OCI-M1 (cell line): ENCODE measurements around the gene RNF212.
A peak's percentile ranks its signal among the peaks of the same experiment; 100 is the strongest.

Source experiments
- DNase-seq: peaks from one replicate; lab custom pipeline; 2025; lab: John Stamatoyannopoulos, UW

Gene RNF212

DNA sequence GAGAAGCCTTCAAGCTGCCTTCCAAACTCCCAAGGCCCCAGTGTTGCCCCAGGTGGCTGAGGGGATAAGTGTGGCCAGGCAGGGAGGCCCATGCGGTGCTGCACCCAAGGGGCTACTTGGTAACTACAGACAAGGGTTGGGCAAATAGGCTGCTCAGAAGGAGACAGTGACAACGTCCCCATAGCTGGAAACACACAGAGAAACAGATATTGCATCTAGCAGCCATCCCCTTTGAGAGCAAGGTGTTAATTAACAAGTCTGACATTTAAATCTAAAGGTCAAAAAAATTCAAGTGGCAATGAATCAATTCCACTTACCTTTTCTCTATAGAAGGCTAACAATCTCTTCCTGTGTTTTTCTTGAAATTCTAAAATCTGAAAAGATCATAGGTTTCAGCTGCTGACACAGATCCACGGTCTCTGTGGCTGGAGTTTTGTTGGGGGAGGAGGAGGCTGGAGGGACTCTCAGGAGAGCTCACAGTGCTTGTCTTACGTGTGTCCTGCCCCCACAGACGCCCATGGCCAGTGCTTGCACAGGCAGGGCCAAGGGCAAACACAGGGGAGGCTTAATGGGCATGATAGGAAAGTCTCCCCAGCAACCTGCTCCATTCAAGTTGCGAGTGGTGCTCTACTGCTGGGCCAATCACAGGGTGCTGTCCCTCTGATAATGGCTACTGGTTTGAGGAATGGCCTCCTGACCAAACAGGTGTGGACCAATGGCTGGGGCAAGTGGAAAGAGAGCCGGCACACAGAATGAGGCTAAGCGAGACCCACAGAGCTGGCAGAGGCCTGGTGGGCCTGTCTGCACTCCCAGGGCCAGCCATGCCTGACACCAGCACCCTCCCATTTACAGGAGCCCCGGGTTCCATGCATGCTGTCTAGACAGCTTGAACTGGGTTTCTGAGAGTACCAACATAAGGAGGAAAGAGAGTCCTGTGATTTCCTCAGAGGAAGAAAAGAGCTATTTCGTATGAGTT, 22.6 kb downstream of the RNF212 start:
- DNase-seq, result no peak

DNA sequence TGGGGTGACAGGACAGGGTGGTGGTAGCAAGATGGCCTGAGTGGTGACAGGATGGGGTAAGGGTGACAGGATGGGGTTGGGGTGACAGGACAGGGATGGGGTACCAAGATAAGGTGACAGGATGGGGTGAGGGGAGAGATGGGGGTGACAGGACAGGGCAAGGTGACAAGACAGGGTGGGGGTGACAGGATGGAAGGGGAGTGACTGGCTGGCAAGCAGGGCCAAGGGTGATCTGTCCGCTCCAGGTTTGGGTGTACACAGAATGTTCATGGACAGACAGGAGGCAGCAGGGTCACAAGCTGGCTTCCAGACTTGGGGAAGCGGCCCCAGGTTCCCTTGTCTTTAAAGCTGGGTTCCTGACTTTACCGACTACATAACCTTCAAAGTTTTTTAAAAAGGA, 23.3 kb downstream of the RNF212 start:
- no peak for DNase-seq

DNA sequence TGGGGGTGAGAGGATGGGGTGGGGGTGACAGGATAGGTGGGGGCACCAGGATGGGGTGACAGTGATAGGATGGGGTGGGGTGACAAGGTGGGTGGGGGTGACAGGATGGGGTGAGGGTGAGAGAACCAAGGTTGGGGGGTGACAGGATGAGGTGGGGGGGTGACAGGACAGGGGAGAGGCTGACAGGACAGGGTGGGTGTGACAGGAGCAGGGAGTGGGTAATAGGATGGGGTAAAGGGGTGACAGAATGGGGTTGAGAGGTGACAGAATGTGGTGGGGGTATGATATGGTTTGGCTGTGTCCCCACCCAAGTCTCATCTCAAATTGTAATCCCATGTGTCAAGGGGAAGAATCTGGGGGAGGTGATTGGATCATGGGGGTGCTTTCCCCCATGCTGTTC, 26.0 kb downstream of the RNF212 start:
- no peak for DNase-seq

DNA sequence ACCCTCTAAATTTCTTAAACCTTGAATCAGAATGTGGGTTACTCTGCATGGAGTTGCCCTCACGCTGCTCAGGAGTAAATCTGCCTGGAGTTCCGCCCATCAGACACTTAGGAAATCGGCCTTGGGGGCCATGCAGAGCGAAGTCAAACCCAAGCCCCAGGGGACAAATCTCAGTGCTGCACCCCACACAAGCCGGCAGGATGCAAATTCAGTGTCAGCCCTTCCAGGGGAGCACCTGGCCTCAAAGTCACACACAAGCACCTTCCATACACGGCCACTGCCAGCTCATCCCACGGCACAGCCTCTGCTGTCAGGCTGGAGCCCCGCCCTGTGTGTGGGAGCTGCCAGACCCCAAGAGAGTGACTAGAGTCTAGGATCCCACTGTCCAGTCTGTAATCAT, 27.4 kb downstream of the RNF212 start:
- DNase-seq, result no peak

DNA sequence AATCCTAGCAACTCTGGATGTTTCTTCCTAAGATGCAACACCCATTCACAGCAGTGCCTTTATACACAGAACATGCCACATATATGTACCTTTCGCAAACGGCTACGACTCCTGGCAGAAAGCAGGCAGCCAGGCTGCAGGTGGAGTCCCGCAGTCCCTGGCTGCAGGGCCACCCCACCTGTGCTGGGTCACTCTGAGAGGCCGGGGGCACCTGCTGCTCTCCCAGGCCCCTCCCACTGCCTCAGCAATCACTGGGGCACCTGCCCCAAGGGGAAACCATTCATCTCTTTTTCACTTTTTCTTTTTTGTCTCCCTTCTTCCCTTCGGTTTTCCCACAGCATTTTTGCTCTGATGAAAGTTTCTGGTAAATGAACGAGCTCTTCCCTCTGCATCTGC, 28.0 kb downstream of the RNF212 start:
- no peak for DNase-seq

DNA sequence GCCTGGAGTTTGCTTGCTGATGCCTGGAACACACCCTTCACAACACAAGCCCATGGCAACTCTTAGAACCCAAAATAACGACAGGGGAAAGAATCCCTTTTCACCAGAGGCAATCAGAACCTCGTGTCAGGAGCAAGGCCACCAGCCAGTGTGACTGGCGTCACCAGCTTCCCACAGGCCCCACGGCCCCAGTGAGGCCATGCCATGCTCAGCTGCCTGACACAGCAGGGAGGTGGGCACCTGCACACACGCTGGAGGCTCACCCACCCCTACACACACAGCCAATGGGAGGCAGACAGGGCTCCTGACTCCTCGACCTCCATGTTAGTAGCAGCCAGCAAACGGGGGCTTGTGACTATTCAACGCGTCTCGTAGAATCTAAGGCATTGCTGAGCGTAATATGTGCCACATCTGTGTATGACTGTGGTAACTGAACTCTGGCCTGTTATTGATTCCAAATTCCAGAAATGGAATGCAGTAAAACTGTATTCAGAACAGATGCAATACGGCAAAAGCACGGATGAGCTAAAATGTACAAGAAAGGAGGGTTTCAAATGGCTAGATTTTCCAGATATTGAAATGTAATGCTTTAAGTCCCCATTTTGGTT, 28.5 kb downstream of the RNF212 start:
- DNase-seq, result no peak

DNA sequence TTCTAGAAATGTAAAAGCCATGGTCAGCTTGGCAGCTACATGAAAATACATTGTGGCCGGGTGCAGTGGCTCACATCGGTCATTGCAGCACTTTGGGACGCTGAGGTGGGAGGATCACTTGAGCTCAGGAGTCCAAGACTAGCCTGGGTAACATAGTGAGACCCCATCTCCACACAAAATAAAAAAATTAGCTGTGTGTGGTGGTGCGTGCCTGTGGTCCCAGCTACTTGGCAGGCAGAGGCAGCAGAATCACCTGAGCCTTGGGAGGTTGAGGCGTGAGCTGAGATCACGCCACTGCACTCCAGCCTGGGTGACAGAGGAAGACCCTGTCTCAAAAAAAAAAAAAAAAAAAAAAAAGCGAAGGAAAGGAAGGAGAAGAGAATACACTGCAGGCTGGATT, 29.0 kb downstream of the RNF212 start:
- DNase-seq, result no peak

DNA sequence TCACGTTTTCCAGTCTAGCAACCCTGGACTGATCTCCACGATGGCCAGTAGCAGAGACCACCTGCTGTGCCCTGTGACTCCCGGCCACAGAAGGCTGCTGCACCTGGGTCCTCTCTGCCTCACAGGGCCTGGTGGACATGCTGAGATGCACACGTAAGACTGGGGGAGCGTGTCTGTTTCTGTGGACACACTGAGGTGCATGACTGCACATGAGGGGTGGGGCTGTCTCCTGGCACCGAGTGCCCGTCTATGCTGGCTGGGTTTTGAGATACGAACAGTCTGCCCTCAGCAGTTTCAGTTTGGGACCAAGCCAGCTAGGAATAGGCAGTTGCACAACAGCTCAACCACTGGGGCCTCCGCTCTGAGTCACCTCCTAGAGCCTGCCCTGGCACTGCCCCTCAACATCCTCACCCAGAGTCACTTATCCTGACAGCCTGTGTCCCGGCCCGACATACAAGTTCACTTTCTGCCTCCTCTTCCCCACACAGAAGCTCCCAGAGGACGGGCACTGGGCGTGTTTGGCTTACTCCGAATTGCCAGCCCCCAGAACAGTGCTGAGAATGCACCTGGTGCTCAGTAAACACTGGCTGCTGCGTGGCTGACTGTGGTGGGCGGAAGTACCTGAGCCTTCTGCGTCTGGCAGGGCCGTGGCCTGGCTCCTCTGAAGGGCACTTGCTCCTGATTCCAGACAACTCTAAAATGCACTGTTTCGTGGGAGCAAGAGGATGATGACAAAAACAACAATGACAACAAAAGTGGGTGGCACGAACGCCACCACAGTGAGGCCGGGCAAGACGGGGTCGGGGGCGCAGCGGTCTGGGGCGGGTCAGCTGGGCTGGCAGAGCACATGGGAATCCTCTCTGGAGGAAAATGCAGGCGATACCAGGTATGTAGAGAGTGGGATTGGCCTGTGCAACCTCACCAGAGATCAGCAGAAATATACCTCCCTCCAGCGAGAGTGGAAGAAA, 30.9 kb downstream of the RNF212 start:
- peak; percentile 16 for DNase-seq

DNA sequence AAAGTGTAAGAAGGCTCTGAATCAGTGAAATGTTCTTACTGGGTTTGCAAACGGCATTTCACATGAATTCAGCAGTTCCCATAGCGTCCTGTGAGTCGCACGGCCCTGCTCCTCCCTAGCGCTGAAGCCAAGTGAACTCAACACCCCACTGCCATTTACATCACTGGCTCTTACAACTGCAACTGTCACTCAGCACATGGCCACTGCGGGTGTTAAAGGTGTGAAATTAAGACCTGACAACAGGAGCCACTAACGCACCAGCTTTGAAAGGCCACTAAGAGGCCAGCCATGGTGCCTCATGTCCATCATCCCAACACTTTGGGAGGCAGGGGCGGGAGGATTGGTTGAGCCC, 31.7 kb downstream of the RNF212 start:
- no peak for DNase-seq

DNA sequence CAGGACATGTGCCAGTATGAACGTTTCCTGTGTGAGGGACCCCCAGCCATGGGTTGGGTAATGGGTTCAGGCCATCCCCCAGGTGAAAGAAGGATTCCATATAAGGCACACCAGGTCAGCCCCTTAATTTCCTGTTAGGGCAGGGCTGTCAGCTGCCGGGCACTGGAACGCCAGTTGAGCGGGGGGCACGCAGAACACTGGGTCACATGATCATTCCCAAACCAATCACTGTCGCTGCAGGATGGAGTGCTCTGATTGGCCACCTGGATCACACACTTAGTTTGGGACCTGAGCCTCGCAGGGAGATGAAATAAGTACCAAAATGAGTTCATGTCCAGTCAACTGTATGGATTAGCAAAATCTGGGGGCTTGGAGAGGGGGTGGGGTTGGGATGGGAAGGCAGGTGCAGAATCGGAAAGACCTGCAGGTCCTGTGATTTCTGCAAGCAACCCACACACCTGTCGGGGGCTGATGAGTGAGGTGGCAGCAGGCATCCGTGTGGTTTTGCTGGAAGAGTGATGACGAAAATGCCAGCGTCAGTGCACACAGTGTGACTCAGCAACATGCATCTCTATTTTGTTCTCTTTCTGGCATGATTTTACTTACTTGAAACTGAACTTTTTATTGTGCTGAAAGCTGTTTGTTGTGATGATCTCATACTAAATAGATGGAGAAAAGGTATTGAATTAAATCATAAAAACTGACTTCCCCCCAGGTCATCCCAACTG, 32.2 kb downstream of the RNF212 start:
- DNase-seq, result no peak

DNA sequence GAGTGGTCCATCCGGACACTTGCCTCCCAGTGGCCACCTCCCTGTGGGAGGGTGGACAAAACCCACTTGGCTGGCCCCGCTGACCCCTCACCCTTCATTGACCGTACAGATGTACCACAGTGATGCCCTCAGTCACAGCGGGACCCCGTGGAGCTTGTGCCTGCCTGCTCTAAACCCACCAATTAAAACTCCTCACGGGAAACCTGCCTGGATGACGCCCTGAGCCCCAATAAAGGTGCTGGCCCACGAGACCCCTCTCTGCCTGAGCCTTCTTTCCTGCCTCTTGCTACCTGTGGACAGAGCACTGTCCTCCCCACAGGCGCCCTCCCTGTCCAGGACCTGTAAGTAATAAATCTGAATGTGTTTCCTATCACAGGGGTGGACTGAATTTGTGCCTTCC, 32.9 kb downstream of the RNF212 start:
- DNase-seq, result no peak

DNA sequence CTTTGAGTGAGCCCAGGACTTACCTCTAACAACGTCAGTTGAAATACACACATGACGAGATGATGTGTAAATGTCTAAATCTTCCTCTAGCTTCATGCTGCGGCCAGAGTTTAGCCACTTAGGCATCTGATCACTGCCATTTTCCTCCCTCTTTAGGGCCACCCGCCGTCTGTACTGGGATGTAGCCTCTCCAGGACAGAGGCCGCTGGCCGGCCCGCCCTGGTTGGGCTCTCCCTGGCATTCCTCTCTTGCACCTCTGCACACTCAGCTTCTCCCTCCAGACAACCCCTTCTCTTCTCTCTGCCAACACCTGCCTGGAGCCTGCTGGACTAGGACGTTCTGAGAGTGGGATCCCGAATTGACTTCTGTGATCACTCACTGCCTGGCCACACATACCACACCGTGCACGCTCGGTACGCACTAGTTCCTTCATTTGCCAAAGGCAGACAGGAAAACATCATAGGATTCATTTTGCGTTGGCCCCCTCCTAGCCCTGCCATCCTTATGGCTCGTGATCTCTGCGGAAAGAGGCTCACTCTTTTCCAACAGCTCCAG, 33.6 kb downstream of the RNF212 start:
- DNase-seq, result no peak

DNA sequence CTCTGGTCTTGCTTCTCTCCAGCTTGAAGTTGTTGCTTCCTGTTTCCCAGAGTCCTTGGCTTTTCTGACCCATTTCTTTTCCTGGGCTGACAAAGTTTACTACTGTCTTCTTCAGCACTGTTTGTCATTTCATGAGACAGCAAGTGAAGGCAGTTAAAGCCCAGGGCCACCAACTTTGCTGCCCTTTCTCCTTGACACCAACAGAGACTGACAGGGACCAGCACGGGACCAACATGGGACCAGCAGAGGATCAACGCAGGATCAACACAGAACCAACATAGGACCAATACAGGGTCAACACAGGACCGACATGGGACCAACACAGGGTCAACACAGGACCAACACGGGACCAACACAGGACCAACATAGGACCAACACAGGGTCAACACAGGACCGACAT, 34.9 kb downstream of the RNF212 start:
- DNase-seq, result no peak

DNA sequence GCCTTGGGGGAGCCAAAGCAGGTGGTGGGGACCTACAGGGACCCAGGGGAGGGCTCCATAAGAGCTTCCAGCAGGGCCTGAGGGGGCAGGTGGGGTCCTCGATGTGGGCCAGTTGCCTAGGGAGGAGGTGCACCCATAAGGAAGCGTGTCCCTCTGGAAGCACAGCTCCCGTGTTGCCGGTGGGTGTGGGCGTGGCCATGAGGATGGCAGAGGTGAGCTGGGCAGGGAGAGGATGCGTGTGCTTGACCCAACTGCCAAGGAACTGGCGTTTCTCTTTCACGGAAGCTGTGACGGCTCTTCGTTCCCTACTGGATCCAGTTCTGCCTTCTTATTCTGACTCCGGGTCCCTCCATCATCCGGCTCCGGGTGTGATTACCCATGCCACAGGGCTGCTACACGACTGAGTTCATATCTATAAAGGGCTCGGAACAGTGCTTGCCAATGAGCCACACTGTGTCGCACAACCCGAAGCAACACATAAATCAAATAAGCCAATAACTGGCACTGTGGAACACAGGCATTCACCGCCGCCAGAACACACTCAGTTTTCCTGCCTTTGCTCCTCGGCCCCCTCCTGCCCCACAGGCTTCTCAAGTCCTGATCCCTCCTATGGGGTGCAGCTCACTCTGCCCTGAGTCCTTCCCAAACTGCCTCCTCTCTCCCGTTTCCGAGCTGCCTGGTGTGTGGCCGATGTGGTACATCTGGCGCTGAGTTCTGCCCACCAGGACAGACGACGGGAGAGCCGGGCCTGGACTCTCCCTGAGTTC, 35.5 kb downstream of the RNF212 start:
- no peak for DNase-seq

DNA sequence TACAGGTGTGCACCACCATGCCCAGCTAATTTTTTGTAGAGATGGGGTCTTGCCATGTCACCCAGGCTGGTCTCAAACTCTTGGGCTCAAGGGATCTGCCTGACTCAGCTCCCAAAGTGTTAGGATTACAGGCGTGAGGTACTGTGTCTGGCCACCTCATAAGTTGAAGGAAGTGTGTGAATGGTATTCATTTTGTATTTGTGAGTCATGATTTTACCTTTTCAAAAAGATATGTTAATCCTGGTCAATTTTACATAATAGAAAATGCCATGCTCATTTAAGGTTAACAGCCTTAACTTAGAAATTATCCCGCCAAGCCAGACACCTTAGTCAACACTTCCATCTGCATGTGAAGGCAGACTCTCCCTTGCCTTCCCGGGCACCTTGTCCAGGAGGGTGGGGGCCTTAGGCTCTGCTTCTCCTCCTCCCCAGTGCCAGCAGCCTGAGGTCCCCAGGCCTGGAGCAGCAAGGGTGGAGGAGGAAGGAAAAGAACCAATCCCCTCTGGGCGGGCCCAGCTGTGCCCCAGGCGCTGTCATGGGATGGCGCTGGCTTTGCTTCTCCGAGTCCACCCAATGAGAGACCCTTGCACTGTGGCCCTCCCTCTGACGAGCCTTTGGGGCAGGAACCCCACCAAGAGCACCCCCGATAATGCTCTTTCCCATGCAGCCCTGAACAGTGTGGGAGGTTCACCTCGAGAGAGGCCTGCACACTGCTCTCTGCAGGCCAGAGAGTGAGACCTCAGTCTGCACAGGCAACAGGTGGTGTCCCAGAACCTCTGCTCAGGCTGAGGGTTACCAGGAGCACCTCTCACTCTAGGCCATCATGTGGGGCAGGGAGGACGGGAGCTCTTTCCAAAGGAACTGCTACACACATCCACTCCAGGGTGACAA, 37.3 kb downstream of the RNF212 start:
- no peak for DNase-seq

DNA sequence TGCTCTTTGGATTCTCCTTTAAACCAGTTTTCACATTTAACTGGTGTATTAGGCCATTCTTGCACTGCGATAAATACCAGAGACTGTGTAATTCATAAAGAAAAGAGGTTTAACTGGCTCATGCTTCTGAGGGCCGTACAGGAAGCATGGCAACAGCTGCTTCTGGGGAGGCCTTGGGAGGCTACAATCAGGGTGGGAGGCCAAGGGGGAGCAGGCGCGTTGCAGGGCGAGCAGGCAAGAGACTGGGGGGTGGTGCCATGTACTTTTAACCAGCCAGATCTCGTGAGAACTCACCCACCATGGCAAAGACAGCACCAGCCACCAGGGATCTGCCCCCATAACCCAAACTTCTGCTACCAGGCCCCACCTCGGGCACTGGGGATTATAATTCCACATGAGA, 38.1 kb downstream of the RNF212 start:
- no peak for DNase-seq

DNA sequence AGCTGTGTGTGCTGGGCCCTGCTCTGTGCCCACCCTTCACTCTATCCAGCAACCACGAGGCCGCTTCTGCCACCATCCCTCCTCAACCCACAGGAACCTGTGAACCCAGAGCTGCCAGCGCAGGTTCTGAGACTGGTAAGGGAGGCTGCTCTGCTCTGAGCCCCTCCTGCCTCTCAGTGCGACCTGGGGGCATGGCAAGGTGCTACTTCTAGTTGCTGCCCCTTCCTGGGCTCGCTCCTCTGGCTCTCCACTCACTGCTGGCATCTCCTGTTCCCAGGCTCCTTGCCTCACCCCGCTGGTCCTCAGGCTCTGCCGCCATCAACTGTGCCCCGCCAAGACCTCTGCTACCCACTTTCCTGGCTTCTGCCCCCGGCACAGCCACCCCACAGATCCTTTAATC, 39.3 kb downstream of the RNF212 start:
- DNase-seq, result no peak

DNA sequence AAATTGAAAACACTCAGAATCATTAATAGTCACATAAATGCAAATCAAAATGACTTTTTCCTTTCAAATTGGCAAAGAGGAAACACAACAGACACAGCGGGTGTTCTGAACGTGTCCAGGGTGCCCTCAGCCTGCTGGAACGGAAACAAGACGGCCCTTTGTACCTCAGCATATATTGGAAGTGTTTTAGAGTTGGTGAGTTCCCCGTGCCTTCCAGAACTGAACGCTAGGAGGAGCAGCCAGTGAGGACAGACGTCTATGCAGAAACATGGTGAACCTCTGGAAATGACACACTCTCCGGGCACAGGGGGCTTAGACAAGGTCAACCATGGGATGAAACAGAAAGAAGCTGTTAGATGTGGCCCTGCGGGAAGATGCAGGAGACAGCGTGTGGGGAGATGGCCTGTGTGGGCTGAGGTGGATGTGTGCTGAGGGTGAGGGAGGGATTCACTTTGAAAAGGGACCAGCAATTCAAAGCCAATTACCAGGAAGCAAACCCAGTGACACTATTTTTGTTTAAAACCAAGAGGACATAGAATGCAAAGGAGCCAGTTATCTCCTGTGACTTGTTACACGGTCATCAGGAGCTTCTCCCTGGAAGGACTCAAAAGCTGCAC, 40.4 kb downstream of the RNF212 start:
- DNase-seq, result peak; percentile 81

DNA sequence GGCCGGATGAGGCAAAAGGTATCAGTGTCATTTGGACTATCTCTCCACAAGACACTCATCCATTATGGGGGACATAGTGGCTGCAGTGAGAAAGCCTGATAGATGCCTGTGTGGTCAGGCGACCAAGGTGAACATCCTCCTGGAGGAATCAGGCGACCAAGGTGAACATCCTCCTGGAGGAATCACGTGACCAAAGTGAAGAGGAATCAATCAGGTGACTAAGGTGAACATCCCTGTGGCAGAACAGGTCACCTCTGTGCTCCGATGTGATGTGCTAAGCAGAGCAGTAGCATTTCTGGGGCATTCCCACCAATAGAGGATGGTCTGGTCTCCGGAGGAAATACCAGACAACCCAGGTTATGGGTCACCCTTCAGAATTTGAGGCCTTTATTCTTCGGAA, 44.0 kb downstream of the RNF212 start:
- no peak for DNase-seq
